Muscle layer of duodenum (tissue), 2 donors: ENCODE results near the gene ELMO1.

Experiments used
- H3K27ac ChIP-seq: one replicate; pipeline ENCODE4 v1.7.0; 2013; ENCODE audit warnings: mild to moderate bottlenecking, low read length
- H3K27me3 ChIP-seq: one replicate; pipeline ENCODE4 v1.7.0; 2013; ENCODE audit warnings: low read depth, mild to moderate bottlenecking, control low read depth, low read length
- H3K36me3 ChIP-seq, 2 donors: one replicate each; pipeline ENCODE4 v1.7.0; 2013; ENCODE audit warnings: low read length in 2 of 2, control low read depth in 1 of 2, mild to moderate bottlenecking in 1 of 2; ENCODE audit not compliant: insufficient read depth in 2 of 2, control insufficient read depth in 1 of 2
- H3K4me1 ChIP-seq, 2 donors: one replicate each; pipeline ENCODE4 v1.7.0; 2013; ENCODE audit warnings: low read length in 2 of 2, mild to moderate bottlenecking in 2 of 2, control low read depth in 1 of 2, moderate library complexity in 1 of 2; ENCODE audit not compliant: insufficient read depth in 2 of 2, control insufficient read depth in 1 of 2
- H3K4me3 ChIP-seq, 2 donors: one replicate each; pipeline ENCODE4 v1.7.0; 2013; ENCODE audit warnings: low read length in 2 of 2, low read depth in 1 of 2, mild to moderate bottlenecking in 1 of 2
- H3K9me3 ChIP-seq, 2 donors: one replicate each; pipeline ENCODE4 v1.7.0; 2013; ENCODE audit warnings: low read length in 2 of 2, control low read depth in 1 of 2, mild to moderate bottlenecking in 1 of 2; ENCODE audit not compliant: control insufficient read depth in 1 of 2
- donor health status: healthy.

The ELMO1 gene

DNA sequence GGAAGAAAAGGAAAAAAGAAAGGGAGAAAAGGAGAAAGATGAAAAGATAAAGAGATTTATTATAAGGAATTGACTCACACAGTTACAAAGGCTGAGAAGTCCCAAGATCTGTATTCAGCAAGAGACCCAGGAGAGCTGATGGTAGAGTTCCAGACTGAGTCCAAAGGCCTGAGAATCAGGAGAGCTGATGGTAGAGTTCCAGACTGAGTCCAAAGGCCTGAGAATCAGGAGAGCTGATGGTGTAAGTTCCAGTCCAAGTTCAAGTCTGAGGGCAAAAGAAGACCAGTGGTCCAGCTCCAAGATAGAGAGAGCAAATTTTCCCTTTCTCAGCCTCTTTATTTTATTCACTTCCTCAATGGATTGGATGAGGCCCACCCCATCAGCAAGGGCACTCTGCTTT is 627.0 kb downstream of the ELMO1 start:
- H3K27ac ChIP-seq, result no peak overlapping the region
- H3K27me3 ChIP-seq, result no peaks in the 10 kb centered on the region
- H3K36me3 ChIP-seq, result no peaks in the 10 kb centered on the region
- H3K4me3 ChIP-seq, result no peak overlapping the region
- no peaks in the 10 kb centered on the region for H3K9me3 ChIP-seq
- no peaks in the 10 kb centered on the region for H3K4me1 ChIP-seq

DNA sequence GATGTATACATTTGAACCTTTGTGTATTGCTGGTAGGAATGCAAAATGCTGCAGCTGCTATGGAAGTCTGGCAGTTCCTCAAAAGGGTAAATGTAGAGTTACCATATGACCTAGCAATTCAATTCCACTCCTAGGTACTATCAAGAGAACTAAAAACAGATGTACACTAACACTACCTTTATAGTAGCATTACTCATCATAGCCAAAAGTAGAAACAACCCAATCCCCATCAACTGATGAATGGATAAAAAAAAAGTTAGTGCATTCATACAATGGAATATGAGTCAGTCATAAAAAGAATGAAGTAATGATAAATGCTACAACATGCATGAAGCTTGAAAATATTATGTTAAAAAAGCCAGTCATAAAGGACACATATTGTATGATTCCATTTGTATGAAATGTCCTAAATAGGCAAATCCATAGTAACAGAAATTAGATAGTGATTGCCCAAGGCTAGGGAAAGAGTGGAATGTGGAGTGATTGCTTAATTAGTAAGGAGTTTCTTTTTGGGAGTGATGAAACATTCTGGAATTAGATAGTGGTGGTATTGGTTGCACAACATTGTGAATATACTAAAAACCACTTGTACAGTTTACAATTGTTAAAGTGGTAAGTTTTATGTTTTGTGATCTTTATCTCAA is 628.0 kb downstream of the ELMO1 start:
- no peaks in the 10 kb centered on the region for H3K9me3 ChIP-seq
- H3K27me3 ChIP-seq, result no peaks in the 10 kb centered on the region
- no peaks in the 10 kb centered on the region for H3K4me1 ChIP-seq
- H3K27ac ChIP-seq, result no peak overlapping the region
- H3K4me3 ChIP-seq, result no peak overlapping the region
- H3K36me3 ChIP-seq, result no peaks in the 10 kb centered on the region

DNA sequence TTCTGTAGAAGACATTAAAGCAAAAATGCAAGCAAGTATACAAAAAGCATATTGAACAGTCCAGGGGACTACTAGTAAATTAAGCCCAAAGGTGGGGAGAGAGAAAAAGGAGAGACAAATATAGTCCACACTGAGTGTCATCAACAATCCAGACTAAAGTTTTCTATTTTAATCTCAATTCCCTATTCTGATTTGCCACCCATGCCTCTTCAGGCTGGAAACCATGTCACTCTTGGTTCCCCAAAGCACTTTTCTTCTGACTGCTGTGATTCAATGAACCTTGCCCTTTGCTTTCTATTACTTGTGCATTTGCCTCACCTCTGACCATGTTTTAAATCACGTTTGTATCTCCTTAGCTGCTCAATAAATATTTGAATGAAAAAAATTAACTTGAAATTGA is 629.0 kb downstream of the ELMO1 start:
- Histone ChIP-seq H3K36me3 (no peaks in the 10 kb centered on the region), H3K4me1 (no peaks in the 10 kb centered on the region), H3K27ac (no peak overlapping the region), H3K9me3 (no peaks in the 10 kb centered on the region), H3K4me3 (no peak overlapping the region), H3K27me3 (no peaks in the 10 kb centered on the region)

DNA sequence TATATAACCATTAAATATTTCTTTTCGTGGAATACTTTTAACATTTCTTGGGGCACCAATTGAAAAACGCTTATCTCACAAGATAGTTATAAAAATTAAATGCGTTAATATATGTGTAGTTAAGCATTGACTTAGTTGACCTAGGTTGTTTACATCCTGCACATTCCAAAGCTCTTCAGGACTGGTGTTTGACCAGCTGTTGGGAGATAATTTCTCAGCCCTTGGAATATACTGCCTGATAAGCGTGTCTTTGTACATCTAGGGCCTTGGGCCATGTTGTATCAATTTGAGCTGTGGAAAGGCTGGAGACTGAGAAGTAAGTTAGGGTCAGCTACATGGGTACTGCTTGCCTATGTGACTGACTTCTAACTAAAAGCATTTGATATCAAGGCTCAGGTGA is 634.4 kb downstream of the ELMO1 start:
- H3K27ac ChIP-seq, result no peak overlapping the region
- no peaks in the 10 kb centered on the region for H3K27me3 ChIP-seq
- no peaks in the 10 kb centered on the region for H3K9me3 ChIP-seq
- no peaks in the 10 kb centered on the region for H3K36me3 ChIP-seq
- H3K4me3 ChIP-seq, result no peak overlapping the region
- no peaks in the 10 kb centered on the region for H3K4me1 ChIP-seq

- Histone ChIP-seq H3K4me1 (no peaks in the 10 kb centered on the region), H3K4me3 (no peak overlapping the region), H3K27ac (no peak overlapping the region), H3K9me3 (no peaks in the 10 kb centered on the region), H3K36me3 (no peaks in the 10 kb centered on the region), H3K27me3 (no peaks in the 10 kb centered on the region)
These were observed 636.9 kb downstream of the ELMO1 start for GRCh38 chr7:36811807-36812206.

DNA sequence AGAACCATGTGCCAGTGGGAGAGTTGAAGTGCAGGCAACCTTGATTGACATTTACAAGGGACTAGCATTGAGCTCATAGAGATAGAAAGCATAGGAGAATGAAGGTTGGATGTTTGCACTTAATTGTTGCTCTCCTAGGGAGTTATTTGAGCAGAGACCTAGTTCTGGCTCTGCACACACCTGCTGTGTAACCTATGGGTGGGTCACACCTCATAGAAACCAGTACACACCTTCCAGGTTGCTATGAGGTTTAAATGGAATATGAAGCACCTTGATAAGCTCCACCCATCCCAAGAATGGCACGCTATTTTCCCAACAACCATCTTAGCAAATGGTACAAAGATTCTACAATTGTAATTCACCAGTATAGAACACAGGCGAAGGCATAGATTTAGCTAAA is 638.2 kb downstream of the ELMO1 start:
- Histone ChIP-seq H3K4me3 (no peak overlapping the region), H3K27ac (no peak overlapping the region), H3K36me3 (no peaks in the 10 kb centered on the region), H3K27me3 (no peaks in the 10 kb centered on the region), H3K4me1 (no peaks in the 10 kb centered on the region), H3K9me3 (no peaks in the 10 kb centered on the region)

- Histone ChIP-seq H3K4me1 (no peaks in the 10 kb centered on the region), H3K27ac (no peak overlapping the region), H3K4me3 (no peak overlapping the region), H3K9me3 (no peaks in the 10 kb centered on the region), H3K36me3 (no peaks in the 10 kb centered on the region), H3K27me3 (no peaks in the 10 kb centered on the region)
These were observed 638.6 kb downstream of the ELMO1 start for GRCh38 chr7:36810032-36810431.

GRCh38 chr7:36809510-36809909 is 639.2 kb downstream of the ELMO1 start:
- Histone ChIP-seq H3K27me3 (no peaks in the 10 kb centered on the region), H3K36me3 (no peaks in the 10 kb centered on the region), H3K4me3 (no peak overlapping the region), H3K4me1 (no peaks in the 10 kb centered on the region), H3K27ac (no peak overlapping the region), H3K9me3 (no peaks in the 10 kb centered on the region)

DNA sequence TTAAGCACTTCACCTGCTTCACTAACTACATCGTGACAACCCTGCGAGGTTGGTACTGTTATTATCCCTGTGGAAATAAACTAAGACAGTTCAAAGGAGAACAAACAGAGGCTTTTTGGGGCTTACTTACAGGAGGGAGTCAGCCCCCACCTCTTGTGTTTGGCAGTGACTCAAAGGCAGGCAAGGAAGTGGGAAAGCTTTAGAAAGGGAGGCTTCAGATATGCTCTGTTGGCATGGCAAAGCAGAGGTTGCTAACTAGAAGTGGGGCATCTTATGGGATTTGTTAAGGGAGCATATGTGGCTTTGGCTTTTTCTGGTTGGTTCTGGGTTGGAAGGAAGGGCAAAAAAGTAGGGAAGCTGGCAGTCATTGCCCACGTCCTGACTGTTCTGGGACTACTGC is 639.6 kb downstream of the ELMO1 start:
- no peaks in the 10 kb centered on the region for H3K36me3 ChIP-seq
- H3K27ac ChIP-seq, result no peak overlapping the region
- H3K4me1 ChIP-seq, result no peaks in the 10 kb centered on the region
- H3K9me3 ChIP-seq, result no peaks in the 10 kb centered on the region
- H3K27me3 ChIP-seq, result no peaks in the 10 kb centered on the region
- H3K4me3 ChIP-seq, result no peak overlapping the region

DNA sequence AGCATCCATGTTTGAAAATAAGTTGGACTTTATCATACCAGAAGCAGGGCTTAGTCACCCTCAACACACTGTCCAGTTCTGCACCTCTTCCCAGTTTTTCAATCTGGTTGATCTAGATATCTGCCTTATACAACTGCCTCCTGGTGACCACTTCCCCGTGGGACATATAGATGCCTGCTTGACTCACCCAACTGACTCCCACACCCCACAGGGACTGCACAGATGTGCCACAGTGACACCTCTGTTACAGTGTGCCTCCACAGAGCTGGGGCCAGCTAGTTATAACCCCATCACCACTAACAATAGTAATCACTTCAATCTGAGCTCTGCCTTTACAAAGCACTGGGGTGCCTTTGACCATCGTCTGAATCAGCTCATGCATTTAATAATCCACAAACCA is 641.8 kb downstream of the ELMO1 start:
- no peaks in the 10 kb centered on the region for H3K36me3 ChIP-seq
- no peaks in the 10 kb centered on the region for H3K27me3 ChIP-seq
- H3K4me3 ChIP-seq, result no peak overlapping the region
- no peaks in the 10 kb centered on the region for H3K9me3 ChIP-seq
- no peak overlapping the region for H3K27ac ChIP-seq
- H3K4me1 ChIP-seq, result no peaks in the 10 kb centered on the region
